Type B pancreatic cell (in vitro differentiated cells): Measurements from ENCODE around the gene ANG. TPM values are rescaled to one million over a fixed set of nuclear protein-coding genes. Genes with fewer than 3 reads are reported as not detected.
A peak's percentile ranks its signal among the peaks of the same experiment; 100 is the strongest.

Experiments
- DNase-seq: peaks from one replicate; pipeline ENCODE4 v3.0.0; 2021; ENCODE audit warnings: mixed read lengths; ENCODE audit not compliant: unreplicated experiment; ENCODE audit errors: extremely low spot score
- H3K27ac Mint-ChIP-seq: 2 replicates; pipeline ENCODE4 v1.8.0; 2021; ENCODE audit warnings: mild to moderate bottlenecking, mixed read lengths
- H3K27me3 Mint-ChIP-seq: 2 replicates; pipeline ENCODE4 v1.8.0; 2021; ENCODE audit warnings: mixed read lengths
- H3K36me3 Mint-ChIP-seq: 2 replicates; pipeline ENCODE4 v1.8.0; 2021; ENCODE audit warnings: mixed read lengths
- H3K4me1 Mint-ChIP-seq: one replicate; pipeline ENCODE4 v1.8.0; 2021; ENCODE audit warnings: mixed read lengths; ENCODE audit not compliant: unreplicated experiment
- H3K4me3 Mint-ChIP-seq: 2 replicates; pipeline ENCODE4 v1.8.0; 2021; ENCODE audit warnings: mild to moderate bottlenecking, mixed read lengths
- H3K9me3 Mint-ChIP-seq: 2 replicates; pipeline ENCODE4 v1.8.0; 2021; ENCODE audit warnings: mixed read lengths
- CTCF ChIP-seq: fragments of 200-600 bp; sonication (generic); conservative IDR thresholded peaks from 2 replicates; pipeline ENCODE4 v1.5.0; 2021; ENCODE audit warnings: antibody characterized with exemption, mild to moderate bottlenecking
- total RNA-seq: library from RNA; stranded (reverse); gene quantifications from 2 replicates; pipeline ENCODE4 v1.2.1, GENCODE V29; 2021; ENCODE audit warnings: low replicate concordance

ANG gene
- total RNA-seq, 1 donor from 2014 or later, result 24.5 TPM

- Mint-ChIP-seq H3K27ac (no peak overlapping the region), H3K4me1 (no peaks in the 10 kb centered on the region), H3K9me3 (no peaks in the 10 kb centered on the region), H3K4me3 (no peak overlapping the region), H3K27me3 (peaks cover 59% of the 10 kb centered on the region), H3K36me3 (no peaks in the 10 kb centered on the region)
- TF ChIP-seq CTCF, result no peak
- DNase-seq, result no peak
These were observed 19.6 kb upstream of the ANG start for GRCh38 chr14:20668969-20669368.

GRCh38 chr14:20671597-20672283 is 16.8 kb upstream of the ANG start:
- Mint-ChIP-seq H3K27me3 (peaks cover 45% of the 10 kb centered on the region), H3K27ac (peak overlapping the region; percentile 4), H3K4me3 (no peak overlapping the region)

GRCh38 chr14:20675669-20676068 is 12.9 kb upstream of the ANG start:
- Mint-ChIP-seq H3K4me1 (peaks cover 6% of the 10 kb centered on the region), H3K27me3 (peaks cover 19% of the 10 kb centered on the region), H3K9me3 (no peaks in the 10 kb centered on the region), H3K27ac (no peak overlapping the region), H3K36me3 (no peaks in the 10 kb centered on the region), H3K4me3 (no peak overlapping the region)
- DNase-seq, result no peak
- no peak for TF ChIP-seq CTCF

More at GRCh38 chr14:20671597-20672283, 16.8 kb upstream of the ANG start:
- DNase-seq, result no peak
- no peaks in the 10 kb centered on the region for H3K36me3 Mint-ChIP-seq
- no peaks in the 10 kb centered on the region for H3K4me1 Mint-ChIP-seq
- no peak for TF ChIP-seq CTCF
- H3K9me3 Mint-ChIP-seq, result no peaks in the 10 kb centered on the region

- no peaks in the 10 kb centered on the region for H3K9me3 Mint-ChIP-seq
- H3K27ac Mint-ChIP-seq, result no peak overlapping the region
- H3K4me3 Mint-ChIP-seq, result no peak overlapping the region
- H3K27me3 Mint-ChIP-seq, result peaks cover 16% of the 10 kb centered on the region
- DNase-seq, result peak; percentile 24
- peaks cover 10% of the 10 kb centered on the region for H3K4me1 Mint-ChIP-seq
- no peaks in the 10 kb centered on the region for H3K36me3 Mint-ChIP-seq
- TF ChIP-seq CTCF, result no peak
These were observed 12.5 kb upstream of the ANG start for GRCh38 chr14:20676072-20676471.

GRCh38 chr14:20679907-20680306 is 8.7 kb upstream of the ANG start:
- H3K4me1 Mint-ChIP-seq, result peaks cover 14% of the 10 kb centered on the region
- DNase-seq, result no peak

More at GRCh38 chr14:20679907-20680306, 8.7 kb upstream of the ANG start:
- Mint-ChIP-seq H3K27ac (no peak overlapping the region), H3K9me3 (no peaks in the 10 kb centered on the region), H3K4me3 (no peak overlapping the region), H3K36me3 (no peaks in the 10 kb centered on the region), H3K27me3 (peaks cover 22% of the 10 kb centered on the region)
- TF ChIP-seq CTCF, result no peak
